A673 (cell line): ENCODE data around the gene NUDT8. TPM values are rescaled to one million over a fixed set of nuclear protein-coding genes. Genes with fewer than 3 reads are reported as not detected.
"Not testable (repeated sequence)": the region's sequence is repeated elsewhere in the genome, so short reads cannot be mapped to it uniquely, and the experiment has no call there.

ENCODE experiments used
- BruUV-seq: library from RNA; stranded (reverse); fragments of 400-500 nt; replicated peaks from 2 replicates; lab custom pipeline; 2021; lab: Mats Ljungman, UMichigan
- CTCF ChIA-PET: fragments of 300-600 bp; sonication (Branson Sonifier 250); formaldehyde crosslinking; loops from one replicate; lab custom pipeline; 2022; ENCODE audit warnings: antibody characterized with exemption; lab: Charles Lee
- POLR2A ChIA-PET: fragments of 300-600 bp; sonication (Branson Sonifier 250); formaldehyde crosslinking; loops from one replicate; lab custom pipeline; 2022; ENCODE audit warnings: antibody characterized with exemption; ENCODE audit not compliant: low non-redundant PET; lab: Charles Lee
- DNase-seq: peaks from one replicate; pipeline ENCODE4 v3.0.0-alpha.2; 2015; ENCODE audit warnings: low spot score
- H3K27ac ChIP-seq: fragments of 200-600 bp; sonication (generic); 2 replicates; pipeline ENCODE4 v1.5.1; 2016; ENCODE audit warnings: mixed run types, low read depth, mild to moderate bottlenecking, mixed read lengths, antibody characterized with exemption, low read length; ENCODE audit not compliant: poor library complexity, severe bottlenecking
- H3K27me3 ChIP-seq: fragments of 200-600 bp; sonication (generic); replicated peaks from 2 replicates; pipeline ENCODE4 v1.6.1; 2017; ENCODE audit warnings: mixed run types, low read depth, mild to moderate bottlenecking, mixed read lengths, antibody characterized with exemption, low read length; ENCODE audit not compliant: insufficient read depth, poor library complexity
- H3K36me3 ChIP-seq: fragments of 200-600 bp; sonication (generic); 2 replicates; pipeline ENCODE4 v1.6.1; 2016; ENCODE audit warnings: mixed run types, mild to moderate bottlenecking, mixed read lengths, antibody characterized with exemption, low read length; ENCODE audit not compliant: insufficient read depth, poor library complexity, severe bottlenecking
- H3K4me1 ChIP-seq: fragments of 200-600 bp; sonication (generic); 2 replicates; pipeline ENCODE4 v1.6.1; 2017; ENCODE audit warnings: mixed run types, mild to moderate bottlenecking, mixed read lengths, antibody characterized with exemption, low read length; ENCODE audit not compliant: insufficient read depth, poor library complexity, severe bottlenecking
- H3K4me3 ChIP-seq: fragments of 200-600 bp; sonication (generic); 2 replicates; pipeline ENCODE4 v1.5.1; 2016; ENCODE audit warnings: low read depth, mixed run types, mild to moderate bottlenecking, mixed read lengths, low read length; ENCODE audit not compliant: poor library complexity, severe bottlenecking
- H3K9me3 ChIP-seq: fragments of 200-600 bp; sonication (generic); 2 replicates; pipeline ENCODE4 v1.6.1; 2016; ENCODE audit warnings: mixed run types, low read depth, mild to moderate bottlenecking, mixed read lengths, antibody characterized with exemption, low read length; ENCODE audit not compliant: poor library complexity, severe bottlenecking
- CTCF ChIP-seq: fragments of 300-800, 200-600 bp; sonication (generic); conservative IDR thresholded peaks from 2 replicates; pipeline ENCODE4 v1.5.1; 2017; ENCODE audit warnings: low read depth, mild to moderate bottlenecking, antibody characterized with exemption, low read length, moderate library complexity, mixed read lengths
- EZH2 ChIP-seq: fragments of 200-600 bp; sonication (generic); IDR thresholded peaks from 2 replicates; pipeline ENCODE4 v1.6.1; 2017; ENCODE audit warnings: borderline replicate concordance, low read depth, mild to moderate bottlenecking, mixed read lengths, antibody characterized with exemption, low read length; ENCODE audit not compliant: poor library complexity, severe bottlenecking
- intact Hi-C: fragments of 100-400 bp; cut with micrococcal nuclease; formaldehyde crosslinking; loops from one replicate; pipeline ENCODE4 v1.10.0; 2022; ENCODE audit not compliant: unreplicated experiment
- total RNA-seq: library from RNA; stranded (reverse); gene quantifications from 2 replicates; pipeline ENCODE4 v1.2.3, GENCODE V29; 2021

The NUDT8 gene
- total RNA-seq, 1 experiment from 2014 or later = 3.4 TPM

DNA sequence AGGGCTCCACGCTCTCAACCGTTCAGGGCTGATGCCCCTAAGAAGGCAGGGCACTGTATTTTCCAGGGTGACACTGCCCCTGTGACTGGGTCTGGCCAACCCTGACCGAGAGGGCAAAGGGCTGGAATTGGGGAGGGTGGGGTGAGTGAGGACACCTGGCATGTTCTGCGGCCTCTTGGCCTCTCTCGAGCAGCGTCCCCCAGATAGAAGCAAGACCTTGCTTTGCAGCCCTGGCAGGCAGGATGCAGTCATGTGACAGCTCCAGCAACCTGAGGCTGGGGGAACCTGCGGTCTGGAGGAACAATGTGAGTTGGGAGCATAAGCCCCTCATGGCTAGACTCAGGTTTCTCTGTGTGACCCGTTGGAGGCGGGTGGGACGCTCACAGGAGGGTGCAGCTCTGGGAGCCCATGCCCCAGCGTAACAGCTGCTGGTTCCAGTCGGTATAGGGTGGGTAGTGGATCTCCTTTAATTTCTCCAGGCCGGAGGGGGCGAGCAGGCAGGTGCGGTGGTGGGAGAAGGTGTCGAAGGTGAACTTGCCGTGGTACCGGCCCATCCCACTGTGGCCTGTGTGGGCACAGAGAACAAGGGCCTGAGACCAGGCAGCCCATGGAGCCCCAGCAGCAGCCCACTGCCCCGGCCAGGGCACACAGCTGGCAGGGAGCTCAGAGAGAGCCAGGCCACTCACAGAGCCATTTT, 33.2 kb upstream of the NUDT8 start:
- intact Hi-C loops = no loop called here
- BruUV-seq = no TSS peak
- ChIA-PET CTCF (no interaction called here), POLR2A (no interaction called here)
- no peak overlapping the region for H3K27ac ChIP-seq
- H3K27me3 ChIP-seq = no peaks in the 10 kb centered on the region
- no peaks in the 10 kb centered on the region for H3K4me1 ChIP-seq
- no peak overlapping the region for H3K4me3 ChIP-seq
- TF ChIP-seq CTCF = no peak
- no peak for TF ChIP-seq EZH2
- no peaks in the 10 kb centered on the region for H3K9me3 ChIP-seq
- DNase-seq = no peak
- H3K36me3 ChIP-seq = no peaks in the 10 kb centered on the region

DNA sequence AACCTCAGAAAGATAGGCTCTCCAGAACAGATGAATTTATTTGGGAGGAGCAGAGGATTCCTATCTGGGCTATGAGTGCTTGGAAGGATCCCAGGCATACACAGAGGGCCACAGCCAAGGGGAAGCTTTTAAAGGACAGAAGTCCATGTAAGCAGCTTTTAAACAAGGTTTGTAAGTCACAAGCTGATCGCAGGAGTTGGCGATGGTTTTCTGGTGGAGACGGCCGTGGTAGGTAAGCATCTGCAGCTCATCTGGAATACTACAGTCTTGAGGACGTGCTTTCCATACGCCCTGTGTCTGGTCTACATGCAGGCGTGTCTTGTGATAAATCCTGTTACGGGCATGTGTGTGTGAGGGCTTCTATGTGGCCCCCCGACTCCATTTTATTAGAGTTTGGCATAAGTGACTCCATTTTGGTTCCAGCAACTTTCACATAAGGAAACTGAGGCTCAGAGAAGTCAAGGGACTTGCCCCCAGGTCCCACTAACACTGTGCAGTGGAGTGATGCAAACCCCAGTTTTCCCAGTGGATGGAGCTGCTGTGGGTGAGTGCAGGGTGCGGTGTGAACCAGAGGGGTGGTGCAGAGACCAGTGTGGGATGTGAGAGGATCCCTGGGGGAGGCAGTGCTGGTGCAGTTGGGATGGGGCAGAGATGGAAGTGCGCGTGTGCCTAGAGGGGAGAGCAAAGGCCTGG, 32.6 kb upstream of the NUDT8 start:
- Histone ChIP-seq H3K4me3 (no peak overlapping the region), H3K9me3 (no peaks in the 10 kb centered on the region), H3K36me3 (no peaks in the 10 kb centered on the region), H3K27me3 (no peaks in the 10 kb centered on the region), H3K27ac (no peak overlapping the region), H3K4me1 (no peaks in the 10 kb centered on the region)
- CTCF ChIA-PET = no interaction called here
- DNase-seq = no peak
- no TSS peak for BruUV-seq
- intact Hi-C loops = no loop called here
- POLR2A ChIA-PET = no interaction called here
- TF ChIP-seq EZH2 = no peak
- TF ChIP-seq CTCF = no peak

GRCh38 chr11:67660752-67661151, 31.0 kb upstream of the NUDT8 start:
- H3K27ac ChIP-seq, H3K36me3 ChIP-seq, DNase-seq, H3K27me3 ChIP-seq, H3K4me1 ChIP-seq, H3K4me3 ChIP-seq, H3K9me3 ChIP-seq, intact Hi-C loops, BruUV-seq: not testable (repeated sequence)
- POLR2A ChIA-PET = interaction anchor here (0.6 kb wide), 1 partner anchor 112 kb away, joined by 4 read pairs; no protein-coding TSS in a partner anchor
- CTCF ChIA-PET = interaction anchor here (0.6 kb wide), 1 partner anchor 286 kb away, joined by 4 read pairs; no protein-coding TSS in a partner anchor

GRCh38 chr11:67659651-67660165, 30.0 kb upstream of the NUDT8 start:
- intact Hi-C loops, H3K27me3 ChIP-seq, DNase-seq, H3K4me1 ChIP-seq, H3K4me3 ChIP-seq, BruUV-seq, H3K27ac ChIP-seq, H3K36me3 ChIP-seq, POLR2A ChIA-PET: not testable (repeated sequence)
- H3K9me3 ChIP-seq = peaks cover 12% of the 10 kb centered on the region
- CTCF ChIA-PET = interaction anchor here (0.7 kb wide), 1 partner anchor 30 kb away, joined by 4 read pairs; the partner anchor contains the start of gene NUDT8
